ENCODE results near the gene ARHGEF12.

DNA sequence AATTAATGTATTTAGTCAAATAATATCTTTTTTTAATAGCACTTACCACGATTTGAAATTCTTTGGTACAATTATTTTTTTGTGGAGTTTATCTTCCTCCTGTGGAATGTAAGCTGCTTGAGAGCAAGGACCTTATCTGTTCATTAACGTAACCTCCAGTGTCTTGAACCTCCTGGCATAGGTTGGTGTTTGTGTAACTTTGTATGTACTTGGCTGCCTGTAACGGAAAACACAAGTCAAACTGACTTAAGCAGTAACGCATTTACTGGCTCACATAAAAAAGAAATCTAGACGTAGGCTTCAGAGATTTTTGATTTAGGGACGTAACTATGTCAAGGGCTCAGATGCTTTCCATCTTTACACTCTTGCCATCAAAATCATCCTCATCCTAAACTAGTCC, 56.1 kb downstream of the ARHGEF12 start:
- TF ChIP-seq, protein P1, sequence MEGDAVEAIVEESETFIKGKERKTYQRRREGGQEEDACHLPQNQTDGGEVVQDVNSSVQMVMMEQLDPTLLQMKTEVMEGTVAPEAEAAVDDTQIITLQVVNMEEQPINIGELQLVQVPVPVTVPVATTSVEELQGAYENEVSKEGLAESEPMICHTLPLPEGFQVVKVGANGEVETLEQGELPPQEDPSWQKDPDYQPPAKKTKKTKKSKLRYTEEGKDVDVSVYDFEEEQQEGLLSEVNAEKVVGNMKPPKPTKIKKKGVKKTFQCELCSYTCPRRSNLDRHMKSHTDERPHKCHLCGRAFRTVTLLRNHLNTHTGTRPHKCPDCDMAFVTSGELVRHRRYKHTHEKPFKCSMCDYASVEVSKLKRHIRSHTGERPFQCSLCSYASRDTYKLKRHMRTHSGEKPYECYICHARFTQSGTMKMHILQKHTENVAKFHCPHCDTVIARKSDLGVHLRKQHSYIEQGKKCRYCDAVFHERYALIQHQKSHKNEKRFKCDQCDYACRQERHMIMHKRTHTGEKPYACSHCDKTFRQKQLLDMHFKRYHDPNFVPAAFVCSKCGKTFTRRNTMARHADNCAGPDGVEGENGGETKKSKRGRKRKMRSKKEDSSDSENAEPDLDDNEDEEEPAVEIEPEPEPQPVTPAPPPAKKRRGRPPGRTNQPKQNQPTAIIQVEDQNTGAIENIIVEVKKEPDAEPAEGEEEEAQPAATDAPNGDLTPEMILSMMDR (IDR thresholded peaks at IDR 0.05; ENCODE audit: insufficient read depth, low read depth, low read length), result no peak
- no peak for TF ChIP-seq EZH2 (IDR thresholded peaks at IDR 0.05; ENCODE audit: insufficient read depth, low read length)
